Activated naive CD8-positive, alpha-beta T cell (primary cell): Measurements from ENCODE around the gene SEMA4D.
"Not testable (repeated sequence)": the region's sequence is repeated elsewhere in the genome, so short reads cannot be mapped to it uniquely, and the experiment has no call there.

ENCODE experiments used
- H3K27ac Mint-ChIP-seq: one replicate; pipeline ENCODE4 v1.8.0; 2021; ENCODE audit warnings: mixed read lengths
- H3K27me3 Mint-ChIP-seq: one replicate; pipeline ENCODE4 v1.8.0; 2021; ENCODE audit warnings: mixed read lengths
- H3K36me3 Mint-ChIP-seq: one replicate; pipeline ENCODE4 v1.8.0; 2021; ENCODE audit warnings: mixed read lengths
- H3K4me1 Mint-ChIP-seq: one replicate; pipeline ENCODE4 v1.8.0; 2021; ENCODE audit warnings: low read depth, mixed read lengths
- H3K4me3 Mint-ChIP-seq: one replicate; pipeline ENCODE4 v1.8.0; 2021; ENCODE audit warnings: mild to moderate bottlenecking, mixed read lengths
- H3K9me3 Mint-ChIP-seq: one replicate; pipeline ENCODE4 v1.8.0; 2021; ENCODE audit warnings: low read depth, mixed read lengths

The SEMA4D gene

GRCh38 chr9:89484475-89485404, 13.2 kb downstream of the SEMA4D start:
- Mint-ChIP-seq H3K4me3 (peak overlapping the region; percentile 94), H3K36me3 (peaks cover 34% of the 10 kb centered on the region), H3K4me1 (peaks cover 85% of the 10 kb centered on the region), H3K27ac (peak overlapping the region; percentile 97), H3K9me3 (no peaks in the 10 kb centered on the region), H3K27me3 (no peaks in the 10 kb centered on the region)

GRCh38 chr9:89483592-89484474, 14.1 kb downstream of the SEMA4D start:
- Mint-ChIP-seq H3K4me1 (peaks cover 85% of the 10 kb centered on the region), H3K9me3 (no peaks in the 10 kb centered on the region), H3K36me3 (peaks cover 36% of the 10 kb centered on the region), H3K27ac (peak overlapping the region; percentile 97), H3K27me3 (no peaks in the 10 kb centered on the region), H3K4me3 (peak overlapping the region; percentile 94)

- Mint-ChIP-seq H3K27ac (peak overlapping the region; percentile 97), H3K27me3 (no peaks in the 10 kb centered on the region), H3K9me3 (no peaks in the 10 kb centered on the region), H3K4me3 (peak overlapping the region; percentile 94), H3K4me1 (peaks cover 84% of the 10 kb centered on the region), H3K36me3 (peaks cover 33% of the 10 kb centered on the region)
Measured at GRCh38 chr9:89482901-89483361, 15.0 kb downstream of the SEMA4D start.

GRCh38 chr9:89482056-89482851, 15.7 kb downstream of the SEMA4D start:
- Mint-ChIP-seq H3K27me3 (no peaks in the 10 kb centered on the region), H3K4me1 (peaks cover 84% of the 10 kb centered on the region), H3K27ac (peak overlapping the region; percentile 97), H3K4me3 (peak overlapping the region; percentile 94), H3K36me3 (peaks cover 32% of the 10 kb centered on the region), H3K9me3 (no peaks in the 10 kb centered on the region)

GRCh38 chr9:89481538-89481915, 16.4 kb downstream of the SEMA4D start:
- Mint-ChIP-seq H3K27ac (peak overlapping the region; percentile 97), H3K4me1 (peaks cover 85% of the 10 kb centered on the region), H3K36me3 (peaks cover 32% of the 10 kb centered on the region), H3K9me3 (no peaks in the 10 kb centered on the region), H3K27me3 (no peaks in the 10 kb centered on the region), H3K4me3 (peak overlapping the region; percentile 94)

- Mint-ChIP-seq H3K4me3 (peak overlapping the region; percentile 94), H3K9me3 (no peaks in the 10 kb centered on the region), H3K4me1 (peaks cover 85% of the 10 kb centered on the region), H3K27me3 (no peaks in the 10 kb centered on the region), H3K36me3 (peaks cover 29% of the 10 kb centered on the region), H3K27ac (peak overlapping the region; percentile 97)
Measured at GRCh38 chr9:89480825-89481537, 16.9 kb downstream of the SEMA4D start.

- Mint-ChIP-seq H3K36me3 (peaks cover 29% of the 10 kb centered on the region), H3K27ac (peak overlapping the region; percentile 97), H3K4me1 (peaks cover 88% of the 10 kb centered on the region)
- not testable (repeated sequence) for H3K4me3 Mint-ChIP-seq, H3K27me3 Mint-ChIP-seq, H3K9me3 Mint-ChIP-seq
Measured at GRCh38 chr9:89480372-89480771, 17.5 kb downstream of the SEMA4D start.

GRCh38 chr9:89479669-89480011, 18.3 kb downstream of the SEMA4D start:
- Mint-ChIP-seq H3K4me3 (peak overlapping the region; percentile 98), H3K36me3 (peaks cover 26% of the 10 kb centered on the region), H3K27ac (peak overlapping the region; percentile 100), H3K4me1 (peaks cover 85% of the 10 kb centered on the region)
- not testable (repeated sequence) for H3K27me3 Mint-ChIP-seq, H3K9me3 Mint-ChIP-seq

- Mint-ChIP-seq H3K4me3 (peak overlapping the region; percentile 98), H3K4me1 (peaks cover 85% of the 10 kb centered on the region), H3K36me3 (peaks cover 25% of the 10 kb centered on the region), H3K9me3 (no peaks in the 10 kb centered on the region), H3K27ac (peak overlapping the region; percentile 100), H3K27me3 (no peaks in the 10 kb centered on the region)
Measured at GRCh38 chr9:89478821-89479668, 18.9 kb downstream of the SEMA4D start.

- Mint-ChIP-seq H3K27ac (peak overlapping the region; percentile 100), H3K27me3 (no peaks in the 10 kb centered on the region), H3K9me3 (no peaks in the 10 kb centered on the region), H3K4me1 (peaks cover 87% of the 10 kb centered on the region), H3K4me3 (peak overlapping the region; percentile 98), H3K36me3 (peaks cover 27% of the 10 kb centered on the region)
Measured at GRCh38 chr9:89477811-89478630, 19.9 kb downstream of the SEMA4D start.

- Mint-ChIP-seq H3K27ac (peak overlapping the region; percentile 100), H3K9me3 (no peaks in the 10 kb centered on the region), H3K36me3 (peaks cover 31% of the 10 kb centered on the region), H3K4me3 (peak overlapping the region; percentile 98), H3K4me1 (peaks cover 87% of the 10 kb centered on the region), H3K27me3 (no peaks in the 10 kb centered on the region)
Measured at GRCh38 chr9:89477384-89477783, 20.5 kb downstream of the SEMA4D start.

GRCh38 chr9:89476546-89476945, 21.4 kb downstream of the SEMA4D start:
- Mint-ChIP-seq H3K4me1 (peaks cover 85% of the 10 kb centered on the region), H3K27me3 (no peaks in the 10 kb centered on the region), H3K36me3 (peaks cover 37% of the 10 kb centered on the region), H3K9me3 (no peaks in the 10 kb centered on the region), H3K4me3 (peak overlapping the region; percentile 98), H3K27ac (peak overlapping the region; percentile 100)
